ENCODE data around the gene TMEM106B. TPM values are rescaled to one million over a fixed set of nuclear protein-coding genes. Genes with fewer than 3 reads are reported as not detected.

The TMEM106B gene
- total and polyA plus RNA-seq, 2 of the 8 experiments (the other 6 are each of a cell fraction or from before 2014, with no cell fraction given), result 16.0 to 29.1 TPM

DNA sequence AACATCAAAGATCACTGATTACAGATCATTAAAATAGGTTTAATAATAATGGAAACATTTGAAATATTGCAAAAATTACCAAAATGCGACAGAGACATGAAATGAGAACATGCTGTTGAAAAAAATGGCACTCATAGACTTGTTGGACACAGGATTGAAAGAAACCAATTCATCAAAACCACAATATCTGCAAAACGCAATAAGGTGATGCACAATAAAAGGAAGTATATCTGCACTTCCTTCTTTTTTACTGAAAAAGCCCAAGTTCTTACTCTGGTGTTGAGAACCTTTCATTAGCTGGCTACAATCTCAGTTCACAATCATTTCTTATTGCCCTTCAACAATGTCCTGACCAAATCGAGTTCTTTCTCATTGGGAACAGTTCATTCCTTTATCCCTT lies 28.7 kb downstream of the TMEM106B start:
- no peaks in the 10 kb centered on the region for H3K23me2 ChIP-seq (ENCODE audit: low read depth, low read length)
- no peak overlapping the region for H3K4me3 ChIP-seq (ENCODE audit: extremely low read depth in 1 of 4, insufficient read depth in 2 of 4, low read depth in 3 of 4, low read length in 4 of 4)
- H4K91ac ChIP-seq (replicated peaks; ENCODE audit: insufficient read length, low read length), result no peak overlapping the region
- H3K9ac ChIP-seq (replicated peaks in 1 of 4; ENCODE audit: extremely low read depth in 1 of 4, low read depth in 3 of 4, low read length in 3 of 4), result no peak overlapping the region
- ChIA-PET POLR2A (ENCODE audit: partially characterized antibody) (no interaction called here), CTCF (ENCODE audit: partially characterized antibody) (no interaction called here)
- H2BK12ac ChIP-seq (ENCODE audit: low read depth, low read length), result no peak overlapping the region
- DNase-seq (ENCODE audit: low read depth in 1 of 2, low spot score in 2 of 2) (no peak), FAIRE-seq (no peak)
- no peaks in the 10 kb centered on the region for H3K4me1 ChIP-seq (replicated peaks in 1 of 4; ENCODE audit: control insufficient read depth in 3 of 4, insufficient read depth in 4 of 4, low read length in 3 of 4)
- H3K18ac ChIP-seq (ENCODE audit: extremely low read depth, low read length), result no peak overlapping the region
- H2AFZ ChIP-seq (ENCODE audit: low read length), result no peak overlapping the region
- no peak overlapping the region for H3K4ac ChIP-seq (replicated peaks; ENCODE audit: insufficient read length, low read depth, low read length)
- H3K27ac ChIP-seq (ENCODE audit: low read depth, low read length), result no peak overlapping the region
- H3K79me2 ChIP-seq (ENCODE audit: control insufficient read depth in 1 of 2, insufficient read depth in 2 of 2, low read length in 2 of 2), result no peaks in the 10 kb centered on the region
- no peak overlapping the region for H3K23ac ChIP-seq (ENCODE audit: insufficient read length)
- no peak overlapping the region for H3K4me2 ChIP-seq (ENCODE audit: insufficient read depth in 1 of 2, low read depth in 2 of 2, low read length in 2 of 2)
- H4K5ac ChIP-seq (ENCODE audit: insufficient read length, low read depth, low read length), result no peak overlapping the region
- H3K14ac ChIP-seq (ENCODE audit: insufficient read length), result no peak overlapping the region
- no peaks in the 10 kb centered on the region for H3K9me3 ChIP-seq (ENCODE audit: insufficient read depth in 2 of 2, low read depth in 1 of 2, low read length in 1 of 2)
- no peak overlapping the region for H4K8ac ChIP-seq (ENCODE audit: extremely low read depth, insufficient read depth, low read length)
- no peak overlapping the region for H2BK5ac ChIP-seq (ENCODE audit: low read depth, low read length)
- H2BK20ac ChIP-seq (ENCODE audit: low read length), result no peak overlapping the region
- H2AK5ac ChIP-seq (ENCODE audit: low read depth, low read length), result no peak overlapping the region
- 89% methylated on average over 3 of the region's 3 CpGs; no CpG with 5 or more reads in 1 of the 2 experiments for WGBS, 2 experiments (ENCODE audit: extremely low coverage in 1 of 2, insufficient coverage in 1 of 2, insufficient read length in 1 of 2, insufficient replicate concordance in 2 of 2, low coverage in 1 of 2, low lambda C conversion rate in 2 of 2, missing lambda C conversion rate in 1 of 2)
- no peaks in the 10 kb centered on the region for H3K79me1 ChIP-seq (ENCODE audit: low read depth, low read length)
- no peak overlapping the region for H2BK15ac ChIP-seq (ENCODE audit: low read length)
- no peak overlapping the region for H2BK120ac ChIP-seq (replicated peaks; ENCODE audit: low read depth, low read length)
- peaks cover 0 to 7% (median 2%) of the 10 kb centered on the region in 4 experiments; a peak in 1 of 8 replicates for H3K36me3 ChIP-seq (ENCODE audit: control insufficient read depth in 2 of 4, insufficient read depth in 4 of 4, low read length in 3 of 4)
- H3K27me3 ChIP-seq (replicated peaks in 1 of 4; ENCODE audit: control insufficient read depth in 3 of 4, extremely low read depth in 1 of 4, insufficient read depth in 3 of 4, low read length in 3 of 4), result no peaks in the 10 kb centered on the region
- H4K20me1 ChIP-seq (replicated peaks in 1 of 2; ENCODE audit: control insufficient read depth in 1 of 2, insufficient read depth in 2 of 2, low read length in 2 of 2), result no peaks in the 10 kb centered on the region
- H3K56ac ChIP-seq (replicated peaks; ENCODE audit: insufficient read length, low read depth, low read length), result no peak overlapping the region
- TF ChIP-seq, protein P1, sequence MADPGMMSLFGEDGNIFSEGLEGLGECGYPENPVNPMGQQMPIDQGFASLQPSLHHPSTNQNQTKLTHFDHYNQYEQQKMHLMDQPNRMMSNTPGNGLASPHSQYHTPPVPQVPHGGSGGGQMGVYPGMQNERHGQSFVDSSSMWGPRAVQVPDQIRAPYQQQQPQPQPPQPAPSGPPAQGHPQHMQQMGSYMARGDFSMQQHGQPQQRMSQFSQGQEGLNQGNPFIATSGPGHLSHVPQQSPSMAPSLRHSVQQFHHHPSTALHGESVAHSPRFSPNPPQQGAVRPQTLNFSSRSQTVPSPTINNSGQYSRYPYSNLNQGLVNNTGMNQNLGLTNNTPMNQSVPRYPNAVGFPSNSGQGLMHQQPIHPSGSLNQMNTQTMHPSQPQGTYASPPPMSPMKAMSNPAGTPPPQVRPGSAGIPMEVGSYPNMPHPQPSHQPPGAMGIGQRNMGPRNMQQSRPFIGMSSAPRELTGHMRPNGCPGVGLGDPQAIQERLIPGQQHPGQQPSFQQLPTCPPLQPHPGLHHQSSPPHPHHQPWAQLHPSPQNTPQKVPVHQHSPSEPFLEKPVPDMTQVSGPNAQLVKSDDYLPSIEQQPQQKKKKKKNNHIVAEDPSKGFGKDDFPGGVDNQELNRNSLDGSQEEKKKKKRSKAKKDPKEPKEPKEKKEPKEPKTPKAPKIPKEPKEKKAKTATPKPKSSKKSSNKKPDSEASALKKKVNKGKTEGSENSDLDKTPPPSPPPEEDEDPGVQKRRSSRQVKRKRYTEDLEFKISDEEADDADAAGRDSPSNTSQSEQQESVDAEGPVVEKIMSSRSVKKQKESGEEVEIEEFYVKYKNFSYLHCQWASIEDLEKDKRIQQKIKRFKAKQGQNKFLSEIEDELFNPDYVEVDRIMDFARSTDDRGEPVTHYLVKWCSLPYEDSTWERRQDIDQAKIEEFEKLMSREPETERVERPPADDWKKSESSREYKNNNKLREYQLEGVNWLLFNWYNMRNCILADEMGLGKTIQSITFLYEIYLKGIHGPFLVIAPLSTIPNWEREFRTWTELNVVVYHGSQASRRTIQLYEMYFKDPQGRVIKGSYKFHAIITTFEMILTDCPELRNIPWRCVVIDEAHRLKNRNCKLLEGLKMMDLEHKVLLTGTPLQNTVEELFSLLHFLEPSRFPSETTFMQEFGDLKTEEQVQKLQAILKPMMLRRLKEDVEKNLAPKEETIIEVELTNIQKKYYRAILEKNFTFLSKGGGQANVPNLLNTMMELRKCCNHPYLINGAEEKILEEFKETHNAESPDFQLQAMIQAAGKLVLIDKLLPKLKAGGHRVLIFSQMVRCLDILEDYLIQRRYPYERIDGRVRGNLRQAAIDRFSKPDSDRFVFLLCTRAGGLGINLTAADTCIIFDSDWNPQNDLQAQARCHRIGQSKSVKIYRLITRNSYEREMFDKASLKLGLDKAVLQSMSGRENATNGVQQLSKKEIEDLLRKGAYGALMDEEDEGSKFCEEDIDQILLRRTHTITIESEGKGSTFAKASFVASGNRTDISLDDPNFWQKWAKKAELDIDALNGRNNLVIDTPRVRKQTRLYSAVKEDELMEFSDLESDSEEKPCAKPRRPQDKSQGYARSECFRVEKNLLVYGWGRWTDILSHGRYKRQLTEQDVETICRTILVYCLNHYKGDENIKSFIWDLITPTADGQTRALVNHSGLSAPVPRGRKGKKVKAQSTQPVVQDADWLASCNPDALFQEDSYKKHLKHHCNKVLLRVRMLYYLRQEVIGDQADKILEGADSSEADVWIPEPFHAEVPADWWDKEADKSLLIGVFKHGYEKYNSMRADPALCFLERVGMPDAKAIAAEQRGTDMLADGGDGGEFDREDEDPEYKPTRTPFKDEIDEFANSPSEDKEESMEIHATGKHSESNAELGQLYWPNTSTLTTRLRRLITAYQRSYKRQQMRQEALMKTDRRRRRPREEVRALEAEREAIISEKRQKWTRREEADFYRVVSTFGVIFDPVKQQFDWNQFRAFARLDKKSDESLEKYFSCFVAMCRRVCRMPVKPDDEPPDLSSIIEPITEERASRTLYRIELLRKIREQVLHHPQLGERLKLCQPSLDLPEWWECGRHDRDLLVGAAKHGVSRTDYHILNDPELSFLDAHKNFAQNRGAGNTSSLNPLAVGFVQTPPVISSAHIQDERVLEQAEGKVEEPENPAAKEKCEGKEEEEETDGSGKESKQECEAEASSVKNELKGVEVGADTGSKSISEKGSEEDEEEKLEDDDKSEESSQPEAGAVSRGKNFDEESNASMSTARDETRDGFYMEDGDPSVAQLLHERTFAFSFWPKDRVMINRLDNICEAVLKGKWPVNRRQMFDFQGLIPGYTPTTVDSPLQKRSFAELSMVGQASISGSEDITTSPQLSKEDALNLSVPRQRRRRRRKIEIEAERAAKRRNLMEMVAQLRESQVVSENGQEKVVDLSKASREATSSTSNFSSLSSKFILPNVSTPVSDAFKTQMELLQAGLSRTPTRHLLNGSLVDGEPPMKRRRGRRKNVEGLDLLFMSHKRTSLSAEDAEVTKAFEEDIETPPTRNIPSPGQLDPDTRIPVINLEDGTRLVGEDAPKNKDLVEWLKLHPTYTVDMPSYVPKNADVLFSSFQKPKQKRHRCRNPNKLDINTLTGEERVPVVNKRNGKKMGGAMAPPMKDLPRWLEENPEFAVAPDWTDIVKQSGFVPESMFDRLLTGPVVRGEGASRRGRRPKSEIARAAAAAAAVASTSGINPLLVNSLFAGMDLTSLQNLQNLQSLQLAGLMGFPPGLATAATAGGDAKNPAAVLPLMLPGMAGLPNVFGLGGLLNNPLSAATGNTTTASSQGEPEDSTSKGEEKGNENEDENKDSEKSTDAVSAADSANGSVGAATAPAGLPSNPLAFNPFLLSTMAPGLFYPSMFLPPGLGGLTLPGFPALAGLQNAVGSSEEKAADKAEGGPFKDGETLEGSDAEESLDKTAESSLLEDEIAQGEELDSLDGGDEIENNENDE (IDR thresholded peaks at IDR 0.05; ENCODE audit: insufficient replicate concordance, low read length), result no peak

Measured in H1 (cell line).